Spleen (tissue), 11 donors: ENCODE results near the gene CHAD. TPM values are rescaled to one million over a fixed set of nuclear protein-coding genes. Genes with fewer than 3 reads are reported as not detected.
"Not testable (repeated sequence)": the region's sequence is repeated elsewhere in the genome, so short reads cannot be mapped to it uniquely, and the experiment has no call there.

ENCODE experiments used
- DNase-seq: peaks from one replicate; pipeline ENCODE4 v3.0.0-alpha.2; 2020
- H3K27ac ChIP-seq, 8 donors: fragments of 200-600 bp; sonication (generic) in 7 of 8; 1 replicate in 4 of 8; 2 replicates in 4 of 8; pipeline versions ENCODE4 v1.5.0 to v1.8.0; 2016 to 2021; ENCODE audit warnings: inconsistent platforms in 4 of 8, mild to moderate bottlenecking in 4 of 8, moderate library complexity in 1 of 8
- H3K27me3 ChIP-seq, 7 donors: fragments of 200-600 bp; sonication (generic) in 6 of 7; replicated peaks in 1 of 7; 1 replicate in 4 of 7; 2 replicates in 3 of 7; pipeline versions ENCODE4 v1.5.0 to v1.8.0; 2016 to 2021; ENCODE audit warnings: inconsistent platforms in 3 of 7, mild to moderate bottlenecking in 1 of 7
- H3K36me3 ChIP-seq, 6 donors: fragments of 200-600 bp; sonication (generic) in 5 of 6; 1 replicate in 4 of 6; 2 replicates in 2 of 6; pipeline versions ENCODE4 v1.5.0 to v1.8.0; 2016 to 2021; ENCODE audit warnings: inconsistent platforms in 2 of 6
- H3K4me1 ChIP-seq, 6 donors: fragments of 200-600 bp; sonication (generic) in 5 of 6; 1 replicate in 3 of 6; 2 replicates in 3 of 6; pipeline versions ENCODE4 v1.5.0 to v1.8.0; 2016 to 2021; ENCODE audit warnings: inconsistent platforms in 3 of 6
- H3K4me3 ChIP-seq, 8 donors: fragments of 200-600 bp; sonication (generic) in 7 of 8; 1 replicate in 4 of 8; 2 replicates in 4 of 8; pipeline versions ENCODE4 v1.5.0 to v1.8.0; 2016 to 2021; ENCODE audit warnings: inconsistent platforms in 4 of 8, mild to moderate bottlenecking in 4 of 8, moderate library complexity in 2 of 8
- H3K9me3 ChIP-seq, 8 donors: fragments of 200-600 bp; sonication (generic) in 7 of 8; 1 replicate in 4 of 8; 2 replicates in 4 of 8; pipeline versions ENCODE4 v1.5.0 to v1.8.0; 2016 to 2021; ENCODE audit warnings: inconsistent platforms in 4 of 8
- POLR2A ChIP-seq, 3 donors: fragments of 450-650 bp; IDR thresholded peaks; one replicate each; pipeline ENCODE4 v1.5.1; 2017; ENCODE audit warnings: antibody characterized with exemption in 3 of 3, mild to moderate bottlenecking in 1 of 3
- POLR2AphosphoS5 ChIP-seq, 3 donors: sonication (generic); formaldehyde crosslinking; IDR thresholded peaks; one replicate each; pipeline ENCODE4 v1.5.1; 2017; ENCODE audit warnings: antibody characterized with exemption in 3 of 3
- WGBS, 5 donors: extraction: QIAGEN DNeasy Blood & Tissue Kit in 3 of 5; methylation state at CpG; one replicate each; pipeline versions ENCODE4 v1.1.5 to v1.1.7; 2013 to 2018; 5-methylcytosine and 5-hydroxymethylcytosine counted together
- intact Hi-C: fragments of 100-400 bp; cut with DNase I; formaldehyde crosslinking; loops from one replicate; pipeline ENCODE4 v1.15.0; 2023; ENCODE audit warnings: low total_unique reads
- polyA plus RNA-seq, 3 donors: library from polyadenylated mRNA; stranded (reverse); fragments of 200-250 nt; gene quantifications; one replicate each; pipeline ENCODE4 v1.2.1, GENCODE V29; 2013
- total RNA-seq, 7 donors: library from RNA; depleted of rRNA in 3 of 7; stranded (reverse); fragments of >200 nt in 3 of 7; fragmentation: NEBNext Ultra II Directional in 4 of 7; extraction: Animal tissue kit (Norgen Biotek cat#: 25700) in 4 of 7; gene quantifications; one replicate each; pipeline versions ENCODE4 v1.1.0 to v1.2.1, GENCODE V29; 2016 to 2021
- TF ChIP-seq, protein P1 (sequence below), 11 experiments: fragments of 200-600 bp in 7 of 11; fragments of 450-650 bp in 4 of 11; sonication (generic) in 4 of 11; IDR thresholded peaks in 8 of 11; conservative IDR thresholded peaks in 3 of 11; 1 replicate in 7 of 11; 2 replicates in 4 of 11; pipeline versions ENCODE4 v1.4.0 to v1.8.0; 2016 to 2021; ENCODE audit warnings: antibody characterized with exemption in 11 of 11, inconsistent platforms in 4 of 11, mild to moderate bottlenecking in 1 of 11
- donor health status: healthy with polysubstance abuse.
- donor health status: DM: no; HTN: no; CAD: no; lungs with moderate emphysema.
- donor health status: DM: no; HTN: no; CAD: no.
- donor health status: Bipolar disorder and iron deficiency.
- donor health status: healthy.
- donor health status: DM: no; HTN: no; CAD: no.
- donor health status: DM: yes; HTN: yes; CAD: no.

CHAD gene
- total and polyA plus RNA-seq, 10 donors, result 0.39 TPM; not detected in 9

DNA sequence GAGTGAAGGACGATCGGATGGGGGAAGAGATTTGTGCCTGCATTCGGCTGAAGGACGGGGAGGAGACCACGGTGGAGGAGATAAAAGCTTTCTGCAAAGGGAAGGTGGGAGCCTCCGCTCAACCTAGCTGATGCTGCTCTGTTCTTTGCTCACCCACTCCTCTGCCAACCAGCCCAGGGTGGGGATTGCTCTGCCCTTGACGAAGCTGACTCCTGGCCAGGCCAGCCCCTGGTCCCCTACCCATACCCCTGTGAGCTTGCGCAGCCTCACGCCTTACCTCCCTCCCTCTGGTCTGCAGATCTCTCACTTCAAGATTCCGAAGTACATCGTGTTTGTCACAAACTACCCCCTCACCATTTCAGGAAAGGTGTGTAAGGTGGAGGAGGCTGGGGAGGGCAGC is 5.2 kb upstream of the CHAD start:
- Histone ChIP-seq H3K4me1 (peaks cover 5 to 18% (median 16%) of the 10 kb centered on the region in 6 donors), H3K9me3 (no peaks in the 10 kb centered on the region), H3K27me3 (peaks cover 0 to 13% (median 7%) of the 10 kb centered on the region in 7 donors), H3K36me3 (peaks cover 0 to 42% (median 0%) of the 10 kb centered on the region in 6 donors), H3K27ac (no peak overlapping the region), H3K4me3 (no peak overlapping the region)
- TF ChIP-seq, protein P1, sequence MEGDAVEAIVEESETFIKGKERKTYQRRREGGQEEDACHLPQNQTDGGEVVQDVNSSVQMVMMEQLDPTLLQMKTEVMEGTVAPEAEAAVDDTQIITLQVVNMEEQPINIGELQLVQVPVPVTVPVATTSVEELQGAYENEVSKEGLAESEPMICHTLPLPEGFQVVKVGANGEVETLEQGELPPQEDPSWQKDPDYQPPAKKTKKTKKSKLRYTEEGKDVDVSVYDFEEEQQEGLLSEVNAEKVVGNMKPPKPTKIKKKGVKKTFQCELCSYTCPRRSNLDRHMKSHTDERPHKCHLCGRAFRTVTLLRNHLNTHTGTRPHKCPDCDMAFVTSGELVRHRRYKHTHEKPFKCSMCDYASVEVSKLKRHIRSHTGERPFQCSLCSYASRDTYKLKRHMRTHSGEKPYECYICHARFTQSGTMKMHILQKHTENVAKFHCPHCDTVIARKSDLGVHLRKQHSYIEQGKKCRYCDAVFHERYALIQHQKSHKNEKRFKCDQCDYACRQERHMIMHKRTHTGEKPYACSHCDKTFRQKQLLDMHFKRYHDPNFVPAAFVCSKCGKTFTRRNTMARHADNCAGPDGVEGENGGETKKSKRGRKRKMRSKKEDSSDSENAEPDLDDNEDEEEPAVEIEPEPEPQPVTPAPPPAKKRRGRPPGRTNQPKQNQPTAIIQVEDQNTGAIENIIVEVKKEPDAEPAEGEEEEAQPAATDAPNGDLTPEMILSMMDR (IDR thresholded peaks at IDR 0.05 in 8 of 11, conservative IDR thresholded peaks at IDR 0.05 in 3 of 11), result no peak
- TF ChIP-seq POLR2AphosphoS5 (IDR thresholded peaks at IDR 0.05) (no peak), POLR2A (IDR thresholded peaks at IDR 0.05) (no peak)
- peak; percentile 54 for DNase-seq
- WGBS, 5 donors, result 90 to 97% (median 93%) methylated on average over 11 of the region's 11 CpGs
- intact Hi-C loops, result loop anchor here (10.0 kb wide), 1 partner anchor 99 kb away; the partner anchor contains the start of genes EME1 and MRPL27

DNA sequence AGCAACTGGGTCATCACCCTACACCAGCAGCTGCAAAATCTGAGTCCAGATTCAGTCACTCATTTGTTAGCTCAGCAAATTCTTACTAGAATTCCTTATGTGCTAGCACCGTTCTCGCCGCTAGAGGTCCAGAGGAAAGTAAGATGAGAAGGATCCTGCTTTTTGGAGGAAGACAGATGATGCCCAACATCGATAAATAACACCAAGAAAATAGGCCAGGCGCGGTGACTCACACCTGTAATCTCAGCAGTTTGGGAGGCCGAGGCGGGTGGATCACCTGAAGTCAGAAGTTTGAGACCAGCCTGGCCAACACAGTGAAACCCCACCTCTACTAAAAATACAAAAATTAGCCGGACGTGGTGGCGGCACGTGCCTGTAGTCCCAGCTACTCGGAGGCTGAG is 4.1 kb upstream of the CHAD start:
- peak; percentile 52 for DNase-seq
- 91 to 96% (median 95%) methylated on average over 13 of the region's 13 CpGs for WGBS, 5 donors

DNA sequence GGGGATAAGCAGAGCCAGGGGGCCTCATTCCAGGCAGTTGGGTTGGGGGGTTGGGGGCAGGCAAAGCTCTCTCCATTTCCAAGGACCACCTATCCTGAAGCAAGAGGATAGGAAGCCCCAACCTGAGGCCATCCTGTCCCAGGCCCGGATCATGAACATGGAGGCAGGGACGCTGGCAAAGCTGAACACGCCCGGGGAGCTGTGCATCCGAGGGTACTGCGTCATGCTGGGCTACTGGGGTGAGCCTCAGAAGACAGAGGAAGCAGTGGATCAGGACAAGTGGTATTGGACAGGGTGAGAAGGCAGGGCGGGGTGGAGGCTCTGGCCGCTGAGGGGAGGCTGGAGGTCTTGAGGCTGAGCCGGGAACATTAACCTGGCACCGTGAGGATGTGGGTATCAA is 3.6 kb upstream of the CHAD start:
- peak; percentile 64 for DNase-seq
- intact Hi-C loops, result loop anchor here (10.0 kb wide), 1 partner anchor 97 kb away; the partner anchor contains the start of genes EME1 and MRPL27
- H3K36me3 ChIP-seq, result peaks cover 0 to 42% (median 0%) of the 10 kb centered on the region in 6 donors
- peaks cover 0 to 27% (median 19%) of the 10 kb centered on the region in 7 donors for H3K27me3 ChIP-seq
- WGBS, 5 donors, result 91 to 98% (median 94%) methylated on average over 10 of the region's 10 CpGs
- no peaks in the 10 kb centered on the region for H3K9me3 ChIP-seq
- no peak overlapping the region for H3K27ac ChIP-seq
- no peak overlapping the region for H3K4me3 ChIP-seq
- peaks cover 0 to 20% (median 13%) of the 10 kb centered on the region in 6 donors for H3K4me1 ChIP-seq
- TF ChIP-seq, protein P1 (IDR thresholded peaks at IDR 0.05 in 8 of 11, conservative IDR thresholded peaks at IDR 0.05 in 3 of 11), result no peak
- TF ChIP-seq POLR2AphosphoS5 (IDR thresholded peaks at IDR 0.05) (no peak), POLR2A (IDR thresholded peaks at IDR 0.05) (no peak)

More for the DNA sequence above, 4.1 kb upstream of the CHAD start:
- peaks cover 0 to 42% (median 0%) of the 10 kb centered on the region in 6 donors for H3K36me3 ChIP-seq
- H3K27ac ChIP-seq, H3K9me3 ChIP-seq, H3K4me3 ChIP-seq: not testable (repeated sequence)
- intact Hi-C loops, result loop anchor here (10.0 kb wide), 1 partner anchor 98 kb away; the partner anchor contains the start of genes EME1 and MRPL27
- peaks cover 0 to 20% (median 14%) of the 10 kb centered on the region in 6 donors for H3K4me1 ChIP-seq
- peaks cover 0 to 24% (median 18%) of the 10 kb centered on the region in 7 donors for H3K27me3 ChIP-seq

DNA sequence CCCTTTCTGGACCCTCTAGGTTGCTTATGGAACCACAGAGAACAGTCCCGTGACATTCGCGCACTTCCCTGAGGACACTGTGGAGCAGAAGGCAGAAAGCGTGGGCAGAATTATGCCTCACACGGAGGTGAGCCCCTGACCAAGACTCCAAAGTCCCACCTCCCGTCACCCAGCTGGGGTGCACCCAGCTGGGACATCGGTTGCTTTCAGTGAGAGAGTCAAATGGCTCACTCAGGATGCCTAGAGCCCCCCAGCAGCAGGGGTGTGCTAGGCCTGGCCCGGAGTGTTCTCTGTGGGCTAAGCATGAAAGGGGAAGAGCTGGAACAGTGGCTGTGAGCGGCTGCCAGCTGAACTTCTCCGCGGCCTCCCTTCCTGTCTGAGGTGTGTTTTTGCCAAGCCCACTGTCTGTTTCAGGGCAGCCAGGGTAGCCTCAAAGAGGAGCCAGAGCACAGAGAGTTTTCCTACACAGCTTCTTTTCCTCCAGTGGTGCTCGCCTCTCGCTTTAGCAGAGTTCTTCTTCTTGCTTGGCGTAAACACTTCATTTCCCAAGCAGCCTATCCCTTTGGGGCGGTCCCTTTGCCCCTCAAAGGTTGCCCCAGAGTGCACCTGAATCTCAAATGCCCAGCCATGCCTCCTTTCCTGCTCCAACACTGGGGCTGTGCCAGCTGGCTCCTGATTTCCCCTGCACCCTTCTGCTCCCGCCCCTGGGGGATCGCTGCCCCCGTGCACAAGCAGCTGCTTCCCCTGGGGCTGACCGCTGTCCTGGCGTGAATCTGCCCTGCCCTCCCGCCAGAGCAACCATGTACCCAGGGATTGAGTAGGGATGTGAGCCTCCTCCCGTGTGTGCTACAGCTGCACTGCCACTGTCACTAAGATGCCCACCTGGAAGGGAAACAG is 2.6 kb upstream of the CHAD start:
- H3K4me3 ChIP-seq, result no peak overlapping the region
- H3K27me3 ChIP-seq, result peaks cover 0 to 30% (median 19%) of the 10 kb centered on the region in 7 donors
- intact Hi-C loops, result loop anchor here (10.0 kb wide), 1 partner anchor 96 kb away; the partner anchor contains the start of genes EME1 and MRPL27

More for the DNA sequence above, 2.6 kb upstream of the CHAD start:
- TF ChIP-seq POLR2AphosphoS5 (IDR thresholded peaks at IDR 0.05), result no peak
- TF ChIP-seq, protein P1 (IDR thresholded peaks at IDR 0.05 in 8 of 11, conservative IDR thresholded peaks at IDR 0.05 in 3 of 11), result no peak
- TF ChIP-seq POLR2A (IDR thresholded peaks at IDR 0.05), result no peak
- no peaks in the 10 kb centered on the region for H3K9me3 ChIP-seq
- H3K4me1 ChIP-seq, result peaks cover 0 to 20% (median 13%) of the 10 kb centered on the region in 6 donors
- H3K27ac ChIP-seq, result no peak overlapping the region
- peak; percentile 53 for DNase-seq
- WGBS, 5 donors, result 63 to 79% (median 75%) methylated on average over 22 of the region's 22 CpGs
- H3K36me3 ChIP-seq, result peaks cover 0 to 42% (median 0%) of the 10 kb centered on the region in 6 donors
